Measurements from ENCODE around the gene FAF1.
"Not testable (repeated sequence)": the region's sequence is repeated elsewhere in the genome, so short reads cannot be mapped to it uniquely, and the experiment has no call there.

FAF1 gene

GRCh38 chr1:50750021-50750619 lies 209.9 kb downstream of the FAF1 start:
- ChIA-PET POLR2A (no interaction called here), CTCF (no interaction called here)
- no peak for DNase-seq (ENCODE audit: extremely low spot score)
- peak; percentile 15 for TF ChIP-seq CTCF (IDR thresholded peaks at IDR 0.05; ENCODE audit: control extremely low read depth, extremely low read depth, low read depth, missing control alignments)

DNA sequence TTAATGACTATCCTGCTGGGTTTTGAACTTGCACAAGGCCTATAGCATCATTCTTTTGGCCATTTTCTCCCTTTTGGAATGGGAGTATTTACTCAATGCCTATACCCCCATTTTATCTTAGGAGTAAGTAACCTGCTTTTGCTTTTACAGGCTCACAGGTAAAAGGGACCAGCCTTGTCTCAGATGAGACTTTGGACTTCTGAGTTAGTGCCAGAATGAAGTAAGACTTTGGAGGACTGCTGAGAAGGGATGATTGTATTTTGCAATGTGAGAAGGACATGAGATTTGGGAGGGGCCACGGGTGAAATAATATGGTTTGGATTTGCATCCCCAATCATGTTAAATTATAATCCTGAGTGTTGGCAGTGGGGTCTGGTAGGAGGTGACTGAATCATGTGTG lies 212.7 kb downstream of the FAF1 start:
- DNase-seq (ENCODE audit: extremely low spot score), result no peak
- ChIA-PET POLR2A (no interaction called here), CTCF (no interaction called here)
- TF ChIP-seq CTCF (IDR thresholded peaks at IDR 0.05; ENCODE audit: control extremely low read depth, extremely low read depth, low read depth, missing control alignments), result no peak

DNA sequence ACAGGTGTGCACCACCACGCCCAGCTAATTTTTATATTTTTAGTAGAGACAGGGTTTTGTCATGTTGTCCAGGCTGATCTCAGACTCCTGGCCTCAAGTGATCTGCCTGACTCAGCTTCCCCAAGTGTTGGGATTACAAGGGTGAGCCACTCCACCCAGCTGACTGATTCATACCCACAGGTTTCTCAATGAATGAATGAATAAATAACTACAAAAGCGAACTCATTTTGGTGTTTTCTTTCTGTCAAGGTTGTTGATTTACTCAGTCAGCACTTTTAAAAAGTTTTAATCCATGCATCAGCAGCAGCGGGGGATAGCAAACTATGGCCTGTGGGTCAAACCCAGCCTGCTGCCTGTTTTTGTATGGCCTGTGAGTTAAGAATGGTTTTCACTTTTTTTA lies 217.5 kb downstream of the FAF1 start:
- DNase-seq (ENCODE audit: extremely low spot score), result no peak
- no peak for TF ChIP-seq CTCF (IDR thresholded peaks at IDR 0.05; ENCODE audit: control extremely low read depth, extremely low read depth, low read depth, missing control alignments)
- ChIA-PET CTCF (no interaction called here), POLR2A (no interaction called here)

DNA sequence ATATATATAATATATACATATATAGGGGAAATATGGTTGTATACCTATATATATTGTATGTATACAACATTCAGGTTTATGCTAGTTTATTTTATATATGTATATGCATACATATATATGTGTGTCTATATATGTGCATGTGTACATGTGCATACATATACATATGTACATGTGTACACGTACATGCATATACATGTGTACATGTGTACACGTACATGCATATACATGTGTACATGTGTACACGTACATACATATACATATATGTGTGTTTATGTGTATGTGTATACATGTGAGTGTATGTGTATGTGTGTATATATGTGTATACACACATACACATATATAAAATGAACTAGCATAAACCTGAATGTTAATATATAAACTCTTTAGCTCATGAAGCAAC lies 220.9 kb downstream of the FAF1 start:
- ChIA-PET POLR2A (no interaction called here), CTCF (interaction anchor here (1.0 to 1.3 kb wide), 4 partner anchors 8 to 89 kb away, joined by 3 to 4 read pairs (median 3); no protein-coding TSS in a partner anchor)
- no peak for DNase-seq (ENCODE audit: extremely low spot score)
- TF ChIP-seq CTCF (IDR thresholded peaks at IDR 0.05; ENCODE audit: control extremely low read depth, extremely low read depth, low read depth, missing control alignments), result no peak

- peak; percentile 19 for TF ChIP-seq CTCF (IDR thresholded peaks at IDR 0.05; ENCODE audit: control extremely low read depth, extremely low read depth, low read depth, missing control alignments)
- CTCF ChIA-PET, result interaction anchor here (0.7 to 2.4 kb wide), 4 partner anchors 9 to 26 kb away, joined by 3 to 9 read pairs (median 4); no protein-coding TSS in a partner anchor
- POLR2A ChIA-PET, result no interaction called here
- DNase-seq (ENCODE audit: extremely low spot score), result no peak
Measured at GRCh38 chr1:50735443-50735842, 224.6 kb downstream of the FAF1 start.

DNA sequence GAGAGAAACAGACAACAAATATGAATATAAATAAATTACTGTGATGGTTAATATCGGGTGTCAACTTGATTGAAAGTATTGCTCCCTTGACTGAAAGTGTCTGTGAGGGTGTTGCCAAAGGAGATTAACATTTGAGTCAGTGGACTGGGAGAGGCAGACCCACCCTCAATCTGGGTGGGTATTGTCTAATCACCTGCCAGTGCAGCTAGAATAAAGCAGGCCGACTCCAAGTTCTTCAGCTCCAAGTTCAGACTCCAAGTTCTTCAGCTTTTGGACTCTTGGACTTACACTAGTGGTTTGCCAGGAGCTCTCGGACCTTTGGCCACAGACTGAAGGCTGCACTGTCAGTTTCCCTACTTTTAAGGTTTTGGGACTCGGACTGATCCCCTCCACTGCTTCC lies 232.5 kb downstream of the FAF1 start:
- DNase-seq (ENCODE audit: extremely low spot score); POLR2A ChIA-PET: not testable (repeated sequence)
- CTCF ChIA-PET, result interaction anchor here (1.7 to 2.2 kb wide), 3 partner anchors 8 to 47 kb away, joined by 4 to 6 read pairs (median 4); no protein-coding TSS in a partner anchor

GRCh38 chr1:50724626-50725286 lies 235.3 kb downstream of the FAF1 start:
- DNase-seq (ENCODE audit: extremely low spot score), result peak; percentile 42
- CTCF ChIA-PET, result interaction anchor here (1.0 to 1.1 kb wide), 3 partner anchors 9 to 19 kb away, joined by 3 to 5 read pairs (median 3); no protein-coding TSS in a partner anchor
- no peak for TF ChIP-seq CTCF (IDR thresholded peaks at IDR 0.05; ENCODE audit: control extremely low read depth, extremely low read depth, low read depth, missing control alignments)
- POLR2A ChIA-PET, result no interaction called here

Data from GM10248 (cell line).